Activated T-cell treated with anti-CD3 and anti-CD28 coated beads, Interleukin-2, amount 50 U/mL, for 72 hours (primary cell): ENCODE data around the gene TMPRSS3. TPM values are rescaled to one million over a fixed set of nuclear protein-coding genes. Genes with fewer than 3 reads are reported as not detected.
"Not testable (repeated sequence)": the region's sequence is repeated elsewhere in the genome, so short reads cannot be mapped to it uniquely, and the experiment has no call there.

ENCODE experiments used
- ATAC-seq, 2 donors: fragments of 150-1000 bp; cut with Tn5 transposase; replicated peaks in 1 of 2; 2 replicates each; pipeline ENCODE4 v1.10.0; 2021; ENCODE audit warnings: moderate library complexity in 2 of 2, mild to moderate bottlenecking in 1 of 2
- DNase-seq, 2 donors: peaks; one replicate each; pipeline ENCODE4 v3.0.0; 2021 to 2022; ENCODE audit warnings: mixed read lengths in 1 of 2
- H3K27ac Mint-ChIP-seq: one replicate; pipeline ENCODE4 v1.8.0; 2022; ENCODE audit warnings: mild to moderate bottlenecking, moderate library complexity, mixed read lengths
- H3K27me3 Mint-ChIP-seq: one replicate; pipeline ENCODE4 v1.8.0; 2022; ENCODE audit warnings: low read depth, mixed read lengths
- H3K36me3 Mint-ChIP-seq, 2 donors: one replicate each; pipeline ENCODE4 v1.8.0; 2022; ENCODE audit warnings: mixed read lengths in 2 of 2, mild to moderate bottlenecking in 1 of 2; ENCODE audit not compliant: insufficient read depth in 2 of 2
- H3K4me1 Mint-ChIP-seq: one replicate; pipeline ENCODE4 v1.8.0; 2022; ENCODE audit warnings: low read depth, mixed read lengths
- H3K4me3 Mint-ChIP-seq, 2 donors: one replicate each; pipeline ENCODE4 v1.8.0; 2022; ENCODE audit warnings: mild to moderate bottlenecking in 2 of 2, mixed read lengths in 2 of 2, moderate library complexity in 2 of 2
- H3K9me3 Mint-ChIP-seq, 2 donors: one replicate each; pipeline ENCODE4 v1.8.0; 2022; ENCODE audit warnings: mixed read lengths in 2 of 2
- total RNA-seq, 2 donors: library from RNA; stranded (reverse); gene quantifications; one replicate each; pipeline ENCODE4 v1.2.3, GENCODE V29; 2022

The TMPRSS3 gene
- total RNA-seq, 2 donors from 2014 or later, result 57.1 to 91.9 TPM

DNA sequence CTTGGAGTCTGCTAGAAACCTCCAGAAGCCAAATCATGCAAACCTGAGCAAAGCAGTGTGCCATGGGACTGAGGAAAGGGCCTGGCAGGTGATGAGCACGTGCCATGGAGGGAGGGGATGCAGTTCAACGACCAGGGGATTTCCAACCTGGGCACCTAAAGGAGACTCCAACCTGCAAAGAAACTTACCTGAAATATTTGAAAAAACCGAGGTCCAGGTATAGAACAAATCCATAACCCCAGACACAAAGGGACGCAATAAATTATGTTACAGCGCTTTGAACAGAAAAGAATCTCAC, 16.7 kb upstream of the TMPRSS3 start:
- peaks cover 0 to 2% of the 10 kb centered on the region in 2 donors for H3K9me3 Mint-ChIP-seq
- H3K4me1 Mint-ChIP-seq, result peaks cover 75% of the 10 kb centered on the region
- DNase-seq (no peak), ATAC-seq (no peak)
- H3K27ac Mint-ChIP-seq, result no peak overlapping the region
- peak overlapping the region in 1 of 2 donors; percentile 42 for H3K4me3 Mint-ChIP-seq
- no peaks in the 10 kb centered on the region for H3K27me3 Mint-ChIP-seq
- H3K36me3 Mint-ChIP-seq, result peaks cover 8 to 37% of the 10 kb centered on the region in 2 donors

DNA sequence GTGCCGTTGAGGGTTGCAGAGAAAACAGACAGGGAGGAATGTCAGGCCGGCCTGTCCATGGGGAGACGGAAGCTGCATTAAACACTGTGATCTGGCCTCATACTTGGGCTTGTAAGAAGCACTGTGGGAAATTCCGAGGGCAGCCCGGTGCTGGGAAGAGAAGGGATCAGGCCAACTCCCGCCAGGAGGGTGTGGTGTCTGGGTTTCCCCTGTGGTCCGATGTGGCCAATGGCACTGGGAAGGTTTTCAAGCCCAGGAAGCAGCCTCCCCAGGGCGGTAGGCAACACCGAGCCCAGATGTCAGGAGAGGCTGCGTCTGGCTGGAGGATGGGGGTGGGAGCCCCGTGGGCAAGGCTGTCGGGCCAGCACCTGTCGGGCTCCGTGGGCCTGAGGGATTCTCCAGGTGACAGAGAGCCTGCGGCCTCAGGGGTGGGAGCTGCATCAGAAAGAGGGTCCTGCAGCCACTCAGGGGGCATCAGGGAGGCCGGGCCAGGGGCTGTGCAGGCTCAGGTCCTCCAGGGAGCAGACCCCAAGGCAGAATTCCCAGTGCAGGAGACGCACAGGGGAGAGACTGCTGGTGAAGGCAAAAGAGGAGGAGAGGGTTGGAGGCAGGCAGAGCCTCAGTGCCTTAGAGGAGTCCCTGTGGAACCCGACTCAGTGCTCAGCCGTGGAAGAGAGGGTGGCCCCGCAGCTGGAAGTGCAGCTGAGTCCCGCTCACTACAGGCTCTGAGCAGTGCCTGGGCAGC, 16.2 kb upstream of the TMPRSS3 start:
- DNase-seq (no peak), ATAC-seq (no peak)
- Mint-ChIP-seq H3K4me1 (peaks cover 75% of the 10 kb centered on the region), H3K4me3 (peak overlapping the region in 1 of 2 donors; percentile 42), H3K27me3 (no peaks in the 10 kb centered on the region), H3K27ac (no peak overlapping the region), H3K9me3 (no peaks in the 10 kb centered on the region), H3K36me3 (peaks cover 5 to 35% of the 10 kb centered on the region in 2 donors)

DNA sequence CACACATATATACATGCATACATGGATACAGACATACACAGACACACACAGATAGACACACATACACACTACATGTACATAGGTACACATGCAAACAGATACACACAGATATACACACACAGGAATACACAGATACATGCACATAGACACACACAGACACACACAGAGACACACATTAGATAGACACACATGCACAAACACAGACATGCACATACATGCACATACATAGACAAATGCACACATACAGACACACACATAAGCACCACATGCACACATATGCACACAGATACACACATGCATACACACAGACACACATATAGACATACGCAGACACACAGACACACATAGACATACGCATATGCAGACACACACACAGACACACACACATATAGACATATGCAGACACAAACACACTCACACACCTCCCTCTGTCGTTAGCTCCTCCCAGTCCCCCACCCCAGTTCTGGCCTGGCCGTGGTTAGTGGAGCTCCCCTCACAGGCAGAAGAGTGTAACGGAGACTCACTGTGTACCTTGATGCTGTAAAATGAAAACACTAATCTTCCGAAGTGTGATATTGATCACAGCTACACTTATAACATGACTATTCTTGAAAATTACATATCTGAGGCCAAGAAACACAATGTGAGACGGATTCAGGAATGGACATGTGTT, 15.5 kb upstream of the TMPRSS3 start:
- peaks cover 75% of the 10 kb centered on the region for H3K4me1 Mint-ChIP-seq

DNA sequence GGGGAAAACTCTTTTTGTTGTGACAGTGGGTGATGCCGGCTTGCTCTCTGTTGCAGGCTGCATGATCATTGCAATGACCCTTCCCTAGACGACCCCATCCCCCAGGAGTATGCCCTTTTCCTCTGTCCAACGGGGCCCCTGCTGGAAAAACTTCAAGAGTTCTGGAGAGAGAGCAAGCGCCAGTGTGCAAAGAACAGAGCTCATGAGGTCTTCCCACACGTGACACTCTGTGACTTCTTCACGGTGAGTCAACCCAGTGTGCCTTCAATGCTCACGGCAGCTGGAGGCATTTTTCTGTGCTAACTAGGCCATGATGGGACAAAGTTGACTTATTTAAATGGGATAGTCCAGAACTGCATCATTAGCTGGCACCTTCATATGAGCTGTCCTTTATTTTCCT, 13.5 kb upstream of the TMPRSS3 start:
- ATAC-seq (no peak), DNase-seq (no peak)
- Mint-ChIP-seq H3K36me3 (peaks cover 17 to 40% of the 10 kb centered on the region in 2 donors), H3K4me3 (peak overlapping the region; percentile 8 to 47), H3K9me3 (no peaks in the 10 kb centered on the region), H3K27me3 (no peaks in the 10 kb centered on the region), H3K27ac (no peak overlapping the region), H3K4me1 (peaks cover 57% of the 10 kb centered on the region)

More for the DNA sequence above, 15.5 kb upstream of the TMPRSS3 start:
- peaks cover 10 to 36% of the 10 kb centered on the region in 2 donors for H3K36me3 Mint-ChIP-seq
- peak; percentile 25 to 32 for ATAC-seq
- DNase-seq, result peak; percentile 61 to 66
- H3K27ac Mint-ChIP-seq, result no peak overlapping the region
- H3K27me3 Mint-ChIP-seq, result no peaks in the 10 kb centered on the region
- no peaks in the 10 kb centered on the region for H3K9me3 Mint-ChIP-seq
- H3K4me3 Mint-ChIP-seq, result no peak overlapping the region

DNA sequence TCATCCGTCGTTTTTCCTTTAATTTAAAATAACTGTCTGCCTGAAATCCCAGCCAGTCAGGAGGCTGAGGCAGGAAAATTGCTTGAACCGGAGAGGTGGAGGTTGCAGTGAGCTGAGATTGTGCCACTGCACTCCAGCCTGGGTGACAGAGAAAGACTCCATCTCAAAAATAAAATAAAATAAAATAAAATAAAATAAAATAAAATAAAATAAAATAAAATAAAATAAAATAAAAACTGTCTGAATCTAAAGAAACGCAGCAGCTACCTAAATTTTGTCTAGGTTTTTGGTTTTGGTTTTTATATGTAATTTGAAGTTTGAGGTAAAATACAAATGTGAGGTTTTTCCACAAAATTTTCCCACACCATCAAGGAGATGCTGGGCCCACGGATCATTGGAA, 12.9 kb upstream of the TMPRSS3 start:
- Mint-ChIP-seq H3K36me3 (peaks cover 17 to 35% of the 10 kb centered on the region in 2 donors), H3K4me3 (peak overlapping the region in 1 of 2 donors; percentile 90), H3K4me1 (peaks cover 51% of the 10 kb centered on the region)
- not testable (repeated sequence) for H3K27ac Mint-ChIP-seq, H3K27me3 Mint-ChIP-seq, H3K9me3 Mint-ChIP-seq, DNase-seq, ATAC-seq

DNA sequence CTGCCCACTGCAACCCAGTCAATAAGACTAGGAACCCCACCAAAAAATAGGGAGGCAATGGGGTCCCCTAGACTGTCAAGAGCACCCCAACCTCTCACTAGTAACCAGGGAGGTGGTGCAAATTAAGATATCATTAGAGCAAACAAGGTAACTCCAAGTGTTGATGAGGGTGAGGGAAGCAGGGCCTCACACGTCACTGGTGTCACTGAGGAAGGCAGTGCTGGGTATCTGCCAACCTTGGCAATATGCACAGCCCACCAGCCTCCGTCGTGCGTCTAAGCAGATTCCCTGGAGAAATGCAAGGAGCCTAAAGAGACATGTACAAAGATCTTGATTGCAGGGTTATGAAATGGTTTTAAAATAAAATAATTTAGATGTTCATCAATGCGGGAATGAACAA, 11.6 kb upstream of the TMPRSS3 start:
- Mint-ChIP-seq H3K27ac (peak overlapping the region; percentile 99), H3K9me3 (no peaks in the 10 kb centered on the region), H3K4me3 (peak overlapping the region; percentile 90 to 93), H3K36me3 (peaks cover 14 to 33% of the 10 kb centered on the region in 2 donors), H3K27me3 (no peaks in the 10 kb centered on the region), H3K4me1 (peaks cover 49% of the 10 kb centered on the region)
- DNase-seq, result no peak
- no peak for ATAC-seq

DNA sequence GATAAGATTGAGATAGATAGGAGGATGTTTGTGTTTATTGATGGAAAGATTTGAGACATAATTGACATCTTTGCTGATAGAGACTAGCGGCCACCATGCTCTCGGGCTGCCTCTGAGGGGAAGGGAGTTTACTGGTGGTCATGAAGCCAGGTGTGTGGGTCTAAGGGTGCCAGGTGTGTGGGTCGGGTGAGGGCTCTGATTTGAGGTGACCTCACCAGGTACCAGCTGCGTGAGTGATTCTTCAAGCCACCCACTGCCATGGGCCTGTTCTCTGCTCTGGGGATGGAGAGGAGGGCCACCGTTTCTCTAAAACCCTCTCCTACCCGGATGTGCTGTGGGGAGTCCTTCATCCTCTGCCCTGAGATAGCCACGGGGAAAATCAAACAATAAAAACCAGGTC, 11.0 kb upstream of the TMPRSS3 start:
- peak overlapping the region; percentile 99 for H3K27ac Mint-ChIP-seq
- ATAC-seq (no peak), DNase-seq (no peak)
- H3K27me3 Mint-ChIP-seq, result no peaks in the 10 kb centered on the region
- peaks cover 0 to 2% of the 10 kb centered on the region in 2 donors for H3K9me3 Mint-ChIP-seq
- peak overlapping the region; percentile 90 to 93 for H3K4me3 Mint-ChIP-seq
- H3K36me3 Mint-ChIP-seq, result peaks cover 16 to 33% of the 10 kb centered on the region in 2 donors
- H3K4me1 Mint-ChIP-seq, result peaks cover 52% of the 10 kb centered on the region

DNA sequence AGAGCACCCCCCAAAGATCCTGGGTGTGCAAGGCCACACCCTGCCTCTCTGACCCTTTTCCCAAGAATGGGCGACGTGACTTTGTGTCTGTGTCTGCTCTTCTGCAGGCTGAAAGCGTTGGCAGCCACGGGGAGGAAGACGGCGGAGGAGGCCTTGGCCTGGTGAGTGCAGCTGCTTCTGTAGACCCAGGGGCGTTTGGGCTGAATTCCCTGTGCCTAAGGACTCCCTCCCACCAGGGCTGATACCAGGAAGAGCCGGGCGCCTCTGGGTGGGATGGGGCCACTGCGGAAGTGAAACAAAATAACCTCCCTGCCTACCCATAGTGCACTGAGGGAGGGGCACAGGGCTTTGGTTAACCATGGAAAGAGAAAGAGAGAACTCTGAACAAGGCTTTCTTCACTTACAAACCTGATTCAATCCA, 10.4 kb upstream of the TMPRSS3 start:
- DNase-seq, result peak; percentile 64 to 71
- peaks cover 59% of the 10 kb centered on the region for H3K4me1 Mint-ChIP-seq
- peak overlapping the region; percentile 99 for H3K27ac Mint-ChIP-seq
- peaks cover 21 to 38% of the 10 kb centered on the region in 2 donors for H3K36me3 Mint-ChIP-seq
- H3K9me3 Mint-ChIP-seq, result peaks cover 0 to 7% of the 10 kb centered on the region in 2 donors
- ATAC-seq, result peak; percentile 67 to 72
- H3K4me3 Mint-ChIP-seq, result peak overlapping the region; percentile 90 to 93
- no peaks in the 10 kb centered on the region for H3K27me3 Mint-ChIP-seq

DNA sequence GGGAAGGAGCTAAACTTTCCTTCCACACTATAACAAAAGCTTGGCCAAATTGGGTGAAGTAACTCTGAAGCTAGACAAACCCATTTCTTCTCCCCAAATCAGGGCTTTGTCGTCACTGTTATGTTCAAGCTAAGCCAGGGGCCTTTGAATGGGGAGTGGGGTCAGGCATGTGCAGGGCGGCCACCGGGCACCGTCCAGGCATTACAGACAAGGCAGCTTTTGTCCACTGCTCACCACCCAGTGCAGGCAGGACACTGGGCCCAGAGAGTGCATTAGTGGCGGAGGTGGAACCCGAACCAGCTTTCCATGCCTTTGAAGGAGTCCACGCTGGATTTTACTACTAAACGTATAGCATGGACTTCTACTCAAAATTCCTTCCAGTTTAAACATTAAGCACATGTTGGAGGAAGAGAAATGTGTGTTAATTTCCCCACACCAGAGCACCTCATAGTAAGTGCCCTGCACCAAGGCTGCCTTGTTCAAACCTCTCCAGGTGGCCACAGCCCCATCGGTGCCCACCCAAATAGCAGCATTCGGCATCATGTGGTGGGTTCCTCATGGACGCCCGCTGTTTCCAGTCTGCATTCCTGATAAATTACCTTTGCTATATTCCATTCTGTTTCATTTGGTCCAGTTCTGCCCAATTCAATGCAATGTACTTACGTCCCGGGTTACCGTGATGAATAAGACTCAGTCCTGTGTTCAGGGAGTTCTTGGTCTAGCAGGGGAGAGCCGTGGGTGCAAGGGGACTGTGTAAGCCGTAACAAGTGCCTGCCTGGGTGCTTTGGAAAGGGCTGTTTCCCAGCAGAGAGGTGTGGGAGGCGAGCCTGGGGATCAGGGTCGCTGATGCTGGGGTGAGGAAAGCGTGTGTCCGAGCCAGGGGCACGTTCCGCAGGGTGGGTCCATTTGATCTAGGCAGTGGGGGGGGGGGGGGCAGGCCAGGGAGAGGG, 9.5 kb upstream of the TMPRSS3 start:
- H3K27ac Mint-ChIP-seq, result peak overlapping the region; percentile 99
- ATAC-seq, result peak; percentile 25 to 36

DNA sequence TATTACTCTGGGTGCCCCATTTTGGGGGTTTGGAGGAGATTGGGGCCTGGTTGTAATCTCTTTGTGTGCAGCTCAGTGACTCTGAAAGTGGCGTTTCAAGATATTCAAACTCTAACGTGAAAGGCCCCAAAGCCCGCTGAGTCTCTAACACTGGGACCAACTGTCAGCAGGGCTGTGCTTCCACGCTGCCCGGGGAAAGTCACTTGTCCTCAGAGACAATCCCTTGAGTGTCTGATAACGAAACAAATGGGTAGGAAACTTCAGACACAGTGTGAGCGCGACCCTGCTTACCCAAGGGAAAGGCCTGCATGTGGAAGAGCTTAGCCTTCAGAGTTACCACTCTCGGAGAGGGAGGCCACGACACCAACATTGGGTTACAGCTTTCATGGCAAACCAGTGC, 8.7 kb upstream of the TMPRSS3 start:
- ATAC-seq (peak; percentile 12 to 17), DNase-seq (no peak)
- H3K4me3 Mint-ChIP-seq, result peak overlapping the region; percentile 90 to 93
- no peaks in the 10 kb centered on the region for H3K27me3 Mint-ChIP-seq
- H3K4me1 Mint-ChIP-seq, result peaks cover 71% of the 10 kb centered on the region
- peak overlapping the region; percentile 99 for H3K27ac Mint-ChIP-seq
- peaks cover 0 to 7% of the 10 kb centered on the region in 2 donors for H3K9me3 Mint-ChIP-seq
- H3K36me3 Mint-ChIP-seq, result peaks cover 18 to 33% of the 10 kb centered on the region in 2 donors

More for the DNA sequence above, 9.5 kb upstream of the TMPRSS3 start:
- DNase-seq, result no peak
- H3K4me3 Mint-ChIP-seq, result peak overlapping the region; percentile 90 to 93
- H3K4me1 Mint-ChIP-seq, result peaks cover 68% of the 10 kb centered on the region
- H3K9me3 Mint-ChIP-seq, result peaks cover 0 to 7% of the 10 kb centered on the region in 2 donors
- no peaks in the 10 kb centered on the region for H3K27me3 Mint-ChIP-seq
- peaks cover 21 to 38% of the 10 kb centered on the region in 2 donors for H3K36me3 Mint-ChIP-seq

DNA sequence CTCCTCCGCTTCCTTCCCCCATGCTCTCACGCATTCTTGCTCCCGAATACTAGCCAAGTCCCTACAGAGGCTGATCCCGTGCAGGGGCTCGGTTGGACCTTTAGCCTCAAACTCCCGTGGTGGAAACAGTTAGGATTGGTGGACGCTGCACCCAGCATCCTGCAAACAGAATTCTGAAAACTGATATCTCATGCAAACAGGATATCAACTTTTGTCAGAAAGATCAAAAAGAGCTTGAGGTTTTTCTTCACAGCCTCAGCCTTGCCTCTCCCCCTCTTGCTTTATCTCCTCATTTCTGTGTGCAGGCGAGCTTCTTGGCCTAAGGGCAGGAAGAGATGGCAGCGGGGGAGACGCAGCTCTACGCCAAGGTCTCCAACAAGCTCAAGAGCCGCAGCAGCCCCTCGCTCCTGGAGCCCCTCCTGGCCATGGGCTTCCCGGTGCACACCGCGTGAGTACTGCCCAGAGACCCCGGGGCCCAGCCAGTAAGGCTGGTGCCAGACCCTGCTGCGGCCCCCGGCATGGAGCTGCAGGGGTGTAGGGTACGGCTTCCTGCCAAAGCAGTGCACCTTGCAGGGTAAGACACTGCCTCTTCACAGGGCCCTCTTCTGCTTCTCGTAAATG, 7.9 kb upstream of the TMPRSS3 start, which contains the start of gene UBASH3A:
Gene UBASH3A, plus strand, starts transcription at position 292 of the 621 bp plus-strand sequence. Its CDS starts 44 bp downstream, at position 336.
- DNase-seq, result peak in 1 of 2 donors; percentile 46
- H3K27me3 Mint-ChIP-seq, result no peaks in the 10 kb centered on the region
- H3K4me3 Mint-ChIP-seq, result peak within 1 kb of the TSS; percentile 90 to 93
- peaks cover 18 to 33% of the 10 kb centered on the region in 2 donors for H3K36me3 Mint-ChIP-seq
- H3K4me1 Mint-ChIP-seq, result peaks cover 73% of the 10 kb centered on the region
- H3K9me3 Mint-ChIP-seq, result peaks cover 0 to 7% of the 10 kb centered on the region in 2 donors
- peak within 1 kb of the TSS; percentile 99 for H3K27ac Mint-ChIP-seq
- ATAC-seq, result peak; percentile 52 to 53

DNA sequence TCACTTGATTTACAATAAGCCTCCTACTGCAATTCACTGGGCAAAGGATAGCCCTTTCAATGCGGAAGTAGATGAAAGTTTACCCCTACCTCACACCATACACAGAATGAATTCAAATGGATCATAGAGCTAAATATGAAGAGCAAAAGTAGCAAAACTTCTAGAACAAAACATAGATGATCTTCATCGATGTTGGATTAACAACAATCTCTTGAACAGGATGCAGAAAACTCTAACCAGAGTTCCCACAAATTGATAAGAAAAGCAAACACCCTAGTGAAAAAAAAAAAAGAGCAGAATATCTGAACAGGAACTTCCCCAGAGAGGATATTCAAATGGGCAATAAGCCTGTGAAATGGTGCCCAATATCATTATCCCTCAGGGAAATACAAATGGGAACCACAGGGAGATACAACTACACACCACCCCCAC, 6.0 kb upstream of the TMPRSS3 start:
- H3K4me3 Mint-ChIP-seq, result peak overlapping the region; percentile 67 to 92
- H3K4me1 Mint-ChIP-seq, result peaks cover 73% of the 10 kb centered on the region
- no peak for DNase-seq
- peaks cover 0 to 7% of the 10 kb centered on the region in 2 donors for H3K9me3 Mint-ChIP-seq
- H3K27me3 Mint-ChIP-seq, result no peaks in the 10 kb centered on the region
- no peak for ATAC-seq
- peaks cover 18 to 24% of the 10 kb centered on the region in 2 donors for H3K36me3 Mint-ChIP-seq
- H3K27ac Mint-ChIP-seq, result peak overlapping the region; percentile 95
